Lower leg skin (tissue), 3 donors: ENCODE data around the gene SPRED3.

Source experiments
- CTCF ChIP-seq, 3 donors: fragments of 450-650 bp; IDR thresholded peaks; one replicate each; pipeline ENCODE4 v1.5.1; 2016; ENCODE audit warnings: antibody characterized with exemption in 3 of 3, mild to moderate bottlenecking in 3 of 3, moderate library complexity in 2 of 3
- POLR2A ChIP-seq, 2 donors: fragments of 450-650 bp; IDR thresholded peaks; one replicate each; pipeline ENCODE4 v1.6.1; 2016 to 2017; ENCODE audit warnings: antibody characterized with exemption in 2 of 2, mild to moderate bottlenecking in 1 of 2, moderate library complexity in 1 of 2

- TF ChIP-seq CTCF (IDR thresholded peaks at IDR 0.05) (no peak), POLR2A (IDR thresholded peaks at IDR 0.05) (no peak)
These were observed 32.5 kb upstream of the SPRED3 start for GRCh38 chr19:38355728-38356725.
